GM23338 (cell line): ENCODE measurements around the gene AK4. TPM values are rescaled to one million over a fixed set of nuclear protein-coding genes. Genes with fewer than 3 reads are reported as not detected.

Source experiments
- ATAC-seq: fragments of 200-7000 bp; cut with Tn5 transposase; 3 replicates; pipeline ENCODE4 v1.9.1; 2020
- DNase-seq: peaks from one replicate; pipeline ENCODE4 v3.0.0-alpha.2; 2015; ENCODE audit warnings: low spot score
- H2AFZ ChIP-seq: fragments of 200-600 bp; sonication (generic); 2 replicates; pipeline ENCODE4 v1.8.0; 2016; ENCODE audit warnings: antibody characterized with exemption, mild to moderate bottlenecking, moderate library complexity
- H3F3A ChIP-seq: fragments of 200-600 bp; sonication (generic); replicated peaks from 2 replicates; pipeline ENCODE4 v1.8.0; 2017; ENCODE audit warnings: antibody characterized with exemption, mixed run types, low read depth
- H3K27ac ChIP-seq: fragments of 200-600 bp; sonication (generic); 2 replicates; pipeline ENCODE4 v1.6.1; 2016; ENCODE audit warnings: low read depth
- H3K27me3 ChIP-seq: fragments of 200-600 bp; sonication (generic); 2 replicates; pipeline ENCODE4 v1.8.0; 2016; ENCODE audit warnings: mild to moderate bottlenecking, mixed run types, moderate library complexity; ENCODE audit not compliant: insufficient read depth
- H3K36me3 ChIP-seq: fragments of 200-600 bp; sonication (generic); 2 replicates; pipeline ENCODE4 v1.8.0; 2016; ENCODE audit warnings: mild to moderate bottlenecking; ENCODE audit not compliant: insufficient read depth
- H3K4me1 ChIP-seq: fragments of 200-600 bp; sonication (generic); 2 replicates; pipeline ENCODE4 v1.8.0; 2016; ENCODE audit warnings: mild to moderate bottlenecking, moderate library complexity; ENCODE audit not compliant: insufficient read depth
- H3K4me2 ChIP-seq: fragments of 200-600 bp; sonication (generic); 2 replicates; pipeline ENCODE4 v1.7.1; 2017; ENCODE audit warnings: mixed run types
- H3K4me3 ChIP-seq: fragments of 200-600 bp; sonication (generic); 2 replicates; pipeline ENCODE4 v1.6.1; 2016; ENCODE audit warnings: mixed run types
- H3K79me2 ChIP-seq: fragments of 200-600 bp; sonication (generic); replicated peaks from 2 replicates; pipeline ENCODE4 v1.8.0; 2017; ENCODE audit warnings: mild to moderate bottlenecking; ENCODE audit not compliant: insufficient read depth
- H3K9me2 ChIP-seq: fragments of 200-600 bp; sonication (generic); 2 replicates; pipeline ENCODE4 v1.8.0; 2017; ENCODE audit not compliant: insufficient read depth
- H4K20me1 ChIP-seq: fragments of 200-600 bp; sonication (generic); replicated peaks from 2 replicates; pipeline ENCODE4 v1.8.0; 2017; ENCODE audit warnings: mild to moderate bottlenecking; ENCODE audit not compliant: insufficient read depth
- H3K27ac Mint-ChIP-seq: 2 replicates; pipeline ENCODE4 v1.8.0; 2020; ENCODE audit warnings: inconsistent platforms, mild to moderate bottlenecking, moderate library complexity, mixed read lengths
- H3K27me3 Mint-ChIP-seq: 3 replicates; pipeline ENCODE4 v1.8.0; 2022; ENCODE audit warnings: low read depth, mild to moderate bottlenecking, moderate library complexity, mixed read lengths, inconsistent platforms; ENCODE audit not compliant: insufficient read depth, poor library complexity
- H3K36me3 Mint-ChIP-seq: 3 replicates; pipeline ENCODE4 v1.8.0; 2021; ENCODE audit warnings: low read depth, mild to moderate bottlenecking, inconsistent platforms, moderate library complexity, mixed read lengths
- H3K4me1 Mint-ChIP-seq: 3 replicates; pipeline ENCODE4 v1.8.0; 2020; ENCODE audit warnings: mild to moderate bottlenecking, inconsistent platforms, mixed read lengths
- H3K4me3 Mint-ChIP-seq: 3 replicates; pipeline ENCODE4 v1.8.0; 2021; ENCODE audit warnings: moderate library complexity, mild to moderate bottlenecking, inconsistent platforms, mixed read lengths
- H3K9me3 Mint-ChIP-seq: 3 replicates; pipeline ENCODE4 v1.8.0; 2020; ENCODE audit warnings: moderate library complexity, mild to moderate bottlenecking, inconsistent platforms, mixed read lengths
- CREB1 ChIP-seq: fragments of 250-450 bp; sonication (Bioruptor Pico); IDR thresholded peaks from 2 replicates; pipeline ENCODE4 v1.5.0; 2020; ENCODE audit warnings: low read depth, mild to moderate bottlenecking, moderate library complexity
- CTCF ChIP-seq, 2 experiments: fragments of 200-600 bp in 1 of 2; sonication (generic) in 1 of 2; conservative IDR thresholded peaks; 2 replicates each; pipeline versions ENCODE4 v1.5.1 to v1.6.1; 2016 to 2017; ENCODE audit warnings: antibody characterized with exemption in 2 of 2, low read depth in 2 of 2, mild to moderate bottlenecking in 2 of 2, moderate library complexity in 1 of 2
- ETS1 ChIP-seq: IDR thresholded peaks from 2 replicates; pipeline ENCODE4 v1.6.1; 2016; ENCODE audit warnings: antibody characterized with exemption
- EZH2 ChIP-seq: fragments of 200-600 bp; sonication (generic); IDR thresholded peaks from one replicate; pipeline ENCODE4 v1.8.0; 2017; ENCODE audit warnings: antibody characterized with exemption, mild to moderate bottlenecking, low read depth; ENCODE audit not compliant: unreplicated experiment
- POLR2AphosphoS5 ChIP-seq: IDR thresholded peaks from 2 replicates; pipeline ENCODE4 v1.6.1; 2016; ENCODE audit warnings: antibody characterized with exemption, low read depth
- STAT1 ChIP-seq: IDR thresholded peaks from one replicate; pipeline ENCODE4 v1.6.1; 2016; ENCODE audit warnings: antibody characterized with exemption; ENCODE audit not compliant: unreplicated experiment
- ZNF114 ChIP-seq: fragments of 250-450 bp; sonication (Bioruptor Pico); IDR thresholded peaks from 2 replicates; pipeline ENCODE4 v1.5.0; 2020; ENCODE audit warnings: mild to moderate bottlenecking, moderate library complexity
- polyA plus RNA-seq: library from polyadenylated mRNA; unstranded; fragments of >200 nt; fragmentation: Nextera tagmentation; extraction: Ambion mirVana; gene quantifications from 2 replicates; pipeline ENCODE4 v1.2.1, GENCODE V29; 2016
- total RNA-seq: library from RNA; depleted of rRNA; stranded (reverse); fragments of >200 nt; shearing (Covaris generic); gene quantifications from 2 replicates; pipeline ENCODE4 v1.2.3, GENCODE V29; 2014
- TF ChIP-seq, protein P1 (sequence below): fragments of 250-450 bp; sonication (Bioruptor Pico); IDR thresholded peaks from 2 replicates; pipeline ENCODE4 v1.5.0; 2020; ENCODE audit warnings: mild to moderate bottlenecking, moderate library complexity

Gene AK4
- total and polyA plus RNA-seq, 2 experiments from 2014 or later: 123 to 127 TPM

GRCh38 chr1:65182658-65183268, 34.8 kb downstream of the AK4 start:
- Mint-ChIP-seq H3K9me3 (no peaks in the 10 kb centered on the region), H3K4me3 (no peak overlapping the region), H3K4me1 (peaks cover 34% of the 10 kb centered on the region), H3K36me3 (no peaks in the 10 kb centered on the region; the same call in 2 of the 3 replicates), H3K27me3 (no peaks in the 10 kb centered on the region), H3K27ac (no peak overlapping the region)
- H3K4me3 ChIP-seq: no peak overlapping the region
- H3K79me2 ChIP-seq: peaks cover 100% of the 10 kb centered on the region
- no peak for DNase-seq
- no peaks in the 10 kb centered on the region for H3K9me2 ChIP-seq
- H3K4me1 ChIP-seq: peaks cover 11% of the 10 kb centered on the region
- H2AFZ ChIP-seq: no peak overlapping the region
- H4K20me1 ChIP-seq: peaks cover 5% of the 10 kb centered on the region
- H3K27ac ChIP-seq: no peak overlapping the region
- no peak for ATAC-seq
- no peaks in the 10 kb centered on the region for H3F3A ChIP-seq
- H3K27me3 ChIP-seq: no peaks in the 10 kb centered on the region
- H3K36me3 ChIP-seq: no peaks in the 10 kb centered on the region
- no peak for TF ChIP-seq CTCF (conservative IDR thresholded peaks at IDR 0.05; ENCODE audit: low read depth in 2 of 2)
- no peak for TF ChIP-seq STAT1
- TF ChIP-seq EZH2: no peak
- no peak overlapping the region for H3K4me2 ChIP-seq

- Histone ChIP-seq H2AFZ (no peak overlapping the region), H3K27ac (no peak overlapping the region), H3K36me3 (peaks cover 10% of the 10 kb centered on the region; the same call in 1 of the 2 replicates), H4K20me1 (no peaks in the 10 kb centered on the region; the same call in 1 of the 2 replicates), H3F3A (no peaks in the 10 kb centered on the region), H3K4me2 (no peak overlapping the region), H3K27me3 (no peaks in the 10 kb centered on the region), H3K79me2 (peaks cover 72% of the 10 kb centered on the region), H3K9me2 (peaks cover 3% of the 10 kb centered on the region; the same call in 1 of the 2 replicates), H3K4me3 (no peak overlapping the region), H3K4me1 (no peaks in the 10 kb centered on the region)
- H3K27ac Mint-ChIP-seq: peak overlapping the region; percentile 60; the same call in 1 of the 2 replicates
- no peak for DNase-seq
- peaks cover 17% of the 10 kb centered on the region for H3K4me1 Mint-ChIP-seq
- H3K27me3 Mint-ChIP-seq: no peaks in the 10 kb centered on the region
- ATAC-seq: no peak
- no peaks in the 10 kb centered on the region; the same call in 2 of the 3 replicates for H3K9me3 Mint-ChIP-seq
- peaks cover 43% of the 10 kb centered on the region for H3K36me3 Mint-ChIP-seq
- no peak overlapping the region for H3K4me3 Mint-ChIP-seq
- no peak for TF ChIP-seq EZH2
- TF ChIP-seq ZNF114: no peak
- TF ChIP-seq ETS1: no peak
- no peak for TF ChIP-seq POLR2AphosphoS5
- TF ChIP-seq, protein P1, sequence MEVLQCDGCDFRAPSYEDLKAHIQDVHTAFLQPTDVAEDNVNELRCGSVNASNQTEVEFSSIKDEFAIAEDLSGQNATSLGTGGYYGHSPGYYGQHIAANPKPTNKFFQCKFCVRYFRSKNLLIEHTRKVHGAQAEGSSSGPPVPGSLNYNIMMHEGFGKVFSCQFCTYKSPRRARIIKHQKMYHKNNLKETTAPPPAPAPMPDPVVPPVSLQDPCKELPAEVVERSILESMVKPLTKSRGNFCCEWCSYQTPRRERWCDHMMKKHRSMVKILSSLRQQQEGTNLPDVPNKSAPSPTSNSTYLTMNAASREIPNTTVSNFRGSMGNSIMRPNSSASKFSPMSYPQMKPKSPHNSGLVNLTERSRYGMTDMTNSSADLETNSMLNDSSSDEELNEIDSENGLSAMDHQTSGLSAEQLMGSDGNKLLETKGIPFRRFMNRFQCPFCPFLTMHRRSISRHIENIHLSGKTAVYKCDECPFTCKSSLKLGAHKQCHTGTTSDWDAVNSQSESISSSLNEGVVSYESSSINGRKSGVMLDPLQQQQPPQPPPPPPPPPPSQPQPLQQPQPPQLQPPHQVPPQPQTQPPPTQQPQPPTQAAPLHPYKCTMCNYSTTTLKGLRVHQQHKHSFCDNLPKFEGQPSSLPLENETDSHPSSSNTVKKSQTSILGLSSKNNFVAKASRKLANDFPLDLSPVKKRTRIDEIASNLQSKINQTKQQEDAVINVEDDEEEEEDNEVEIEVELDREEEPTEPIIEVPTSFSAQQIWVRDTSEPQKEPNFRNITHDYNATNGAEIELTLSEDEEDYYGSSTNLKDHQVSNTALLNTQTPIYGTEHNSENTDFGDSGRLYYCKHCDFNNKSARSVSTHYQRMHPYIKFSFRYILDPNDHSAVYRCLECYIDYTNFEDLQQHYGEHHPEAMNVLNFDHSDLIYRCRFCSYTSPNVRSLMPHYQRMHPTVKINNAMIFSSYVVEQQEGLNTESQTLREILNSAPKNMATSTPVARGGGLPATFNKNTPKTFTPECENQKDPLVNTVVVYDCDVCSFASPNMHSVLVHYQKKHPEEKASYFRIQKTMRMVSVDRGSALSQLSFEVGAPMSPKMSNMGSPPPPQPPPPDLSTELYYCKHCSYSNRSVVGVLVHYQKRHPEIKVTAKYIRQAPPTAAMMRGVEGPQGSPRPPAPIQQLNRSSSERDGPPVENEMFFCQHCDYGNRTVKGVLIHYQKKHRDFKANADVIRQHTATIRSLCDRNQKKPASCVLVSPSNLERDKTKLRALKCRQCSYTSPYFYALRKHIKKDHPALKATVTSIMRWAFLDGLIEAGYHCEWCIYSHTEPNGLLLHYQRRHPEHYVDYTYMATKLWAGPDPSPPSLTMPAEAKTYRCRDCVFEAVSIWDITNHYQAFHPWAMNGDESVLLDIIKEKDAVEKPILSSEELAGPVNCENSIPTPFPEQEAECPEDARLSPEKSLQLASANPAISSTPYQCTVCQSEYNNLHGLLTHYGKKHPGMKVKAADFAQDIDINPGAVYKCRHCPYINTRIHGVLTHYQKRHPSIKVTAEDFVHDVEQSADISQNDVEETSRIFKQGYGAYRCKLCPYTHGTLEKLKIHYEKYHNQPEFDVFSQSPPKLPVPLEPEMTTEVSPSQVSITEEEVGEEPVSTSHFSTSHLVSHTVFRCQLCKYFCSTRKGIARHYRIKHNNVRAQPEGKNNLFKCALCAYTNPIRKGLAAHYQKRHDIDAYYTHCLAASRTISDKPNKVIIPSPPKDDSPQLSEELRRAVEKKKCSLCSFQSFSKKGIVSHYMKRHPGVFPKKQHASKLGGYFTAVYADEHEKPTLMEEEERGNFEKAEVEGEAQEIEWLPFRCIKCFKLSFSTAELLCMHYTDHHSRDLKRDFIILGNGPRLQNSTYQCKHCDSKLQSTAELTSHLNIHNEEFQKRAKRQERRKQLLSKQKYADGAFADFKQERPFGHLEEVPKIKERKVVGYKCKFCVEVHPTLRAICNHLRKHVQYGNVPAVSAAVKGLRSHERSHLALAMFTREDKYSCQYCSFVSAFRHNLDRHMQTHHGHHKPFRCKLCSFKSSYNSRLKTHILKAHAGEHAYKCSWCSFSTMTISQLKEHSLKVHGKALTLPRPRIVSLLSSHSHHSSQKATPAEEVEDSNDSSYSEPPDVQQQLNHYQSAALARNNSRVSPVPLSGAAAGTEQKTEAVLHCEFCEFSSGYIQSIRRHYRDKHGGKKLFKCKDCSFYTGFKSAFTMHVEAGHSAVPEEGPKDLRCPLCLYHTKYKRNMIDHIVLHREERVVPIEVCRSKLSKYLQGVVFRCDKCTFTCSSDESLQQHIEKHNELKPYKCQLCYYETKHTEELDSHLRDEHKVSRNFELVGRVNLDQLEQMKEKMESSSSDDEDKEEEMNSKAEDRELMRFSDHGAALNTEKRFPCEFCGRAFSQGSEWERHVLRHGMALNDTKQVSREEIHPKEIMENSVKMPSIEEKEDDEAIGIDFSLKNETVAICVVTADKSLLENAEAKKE (CRISPR knock-in tag): no peak
- no peak for TF ChIP-seq CREB1 (CRISPR knock-in tag)
- no peak for TF ChIP-seq STAT1
Measured at GRCh38 chr1:65189576-65190115, 41.6 kb downstream of the AK4 start.
